ENCODE data around the gene PAM. TPM values are rescaled to one million over a fixed set of nuclear protein-coding genes. Genes with fewer than 3 reads are reported as not detected.

PAM gene
- total RNA-seq, 4 donors from 2014 or later, result 73.0 to 181 (median 138) TPM

DNA sequence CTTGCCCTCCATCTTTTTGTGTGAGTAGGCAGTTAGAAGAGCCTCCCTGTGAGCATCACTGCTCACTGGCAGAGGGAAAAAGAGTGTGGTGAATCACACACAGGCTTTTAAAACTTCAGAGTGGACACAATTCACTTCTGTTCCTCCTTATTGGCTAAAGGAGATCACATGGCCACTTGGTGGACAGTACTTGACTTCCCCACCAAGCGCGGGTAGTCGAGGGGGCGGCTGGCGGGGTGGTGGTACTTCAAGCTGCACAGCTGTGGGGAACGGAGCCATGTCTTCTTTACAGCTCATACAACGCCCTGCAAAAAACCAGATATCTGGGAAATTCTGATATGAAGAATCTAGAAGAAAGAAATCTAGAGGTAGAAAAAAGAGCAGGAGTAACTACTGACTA is 95.4 kb downstream of the PAM start:
- H3K27ac ChIP-seq, result no peak overlapping the region
- H3K9me3 ChIP-seq, result no peaks in the 10 kb centered on the region
- no peak for DNase-seq
- intact Hi-C loops (cut with DNase I; ENCODE audit: low total_unique reads), result no loop called here
- H3K4me3 ChIP-seq, result no peak overlapping the region
- TF ChIP-seq EP300 (IDR thresholded peaks at IDR 0.05; ENCODE audit: low read depth) (no peak), POLR2A (IDR thresholded peaks at IDR 0.05) (no peak), POLR2AphosphoS5 (IDR thresholded peaks at IDR 0.05) (no peak)
- TF ChIP-seq, protein P1, sequence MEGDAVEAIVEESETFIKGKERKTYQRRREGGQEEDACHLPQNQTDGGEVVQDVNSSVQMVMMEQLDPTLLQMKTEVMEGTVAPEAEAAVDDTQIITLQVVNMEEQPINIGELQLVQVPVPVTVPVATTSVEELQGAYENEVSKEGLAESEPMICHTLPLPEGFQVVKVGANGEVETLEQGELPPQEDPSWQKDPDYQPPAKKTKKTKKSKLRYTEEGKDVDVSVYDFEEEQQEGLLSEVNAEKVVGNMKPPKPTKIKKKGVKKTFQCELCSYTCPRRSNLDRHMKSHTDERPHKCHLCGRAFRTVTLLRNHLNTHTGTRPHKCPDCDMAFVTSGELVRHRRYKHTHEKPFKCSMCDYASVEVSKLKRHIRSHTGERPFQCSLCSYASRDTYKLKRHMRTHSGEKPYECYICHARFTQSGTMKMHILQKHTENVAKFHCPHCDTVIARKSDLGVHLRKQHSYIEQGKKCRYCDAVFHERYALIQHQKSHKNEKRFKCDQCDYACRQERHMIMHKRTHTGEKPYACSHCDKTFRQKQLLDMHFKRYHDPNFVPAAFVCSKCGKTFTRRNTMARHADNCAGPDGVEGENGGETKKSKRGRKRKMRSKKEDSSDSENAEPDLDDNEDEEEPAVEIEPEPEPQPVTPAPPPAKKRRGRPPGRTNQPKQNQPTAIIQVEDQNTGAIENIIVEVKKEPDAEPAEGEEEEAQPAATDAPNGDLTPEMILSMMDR (IDR thresholded peaks at IDR 0.05), result no peak
- H3K36me3 ChIP-seq, result no peaks in the 10 kb centered on the region
- 93 to 100% methylated on average over 7 of the region's 7 CpGs for WGBS, 2 donors (ENCODE audit: low coverage in 1 of 2)
- H3K27me3 ChIP-seq, result no peaks in the 10 kb centered on the region
- H3K4me1 ChIP-seq, result no peaks in the 10 kb centered on the region
- in situ Hi-C loops (cut with MboI; ENCODE audit: low pct_ligation_motif_present in 1 of 4, low pct_unique_long_range_greater_than_20kb in 1 of 4, low sequenced_read_pairs in 3 of 4), result no loop called here

DNA sequence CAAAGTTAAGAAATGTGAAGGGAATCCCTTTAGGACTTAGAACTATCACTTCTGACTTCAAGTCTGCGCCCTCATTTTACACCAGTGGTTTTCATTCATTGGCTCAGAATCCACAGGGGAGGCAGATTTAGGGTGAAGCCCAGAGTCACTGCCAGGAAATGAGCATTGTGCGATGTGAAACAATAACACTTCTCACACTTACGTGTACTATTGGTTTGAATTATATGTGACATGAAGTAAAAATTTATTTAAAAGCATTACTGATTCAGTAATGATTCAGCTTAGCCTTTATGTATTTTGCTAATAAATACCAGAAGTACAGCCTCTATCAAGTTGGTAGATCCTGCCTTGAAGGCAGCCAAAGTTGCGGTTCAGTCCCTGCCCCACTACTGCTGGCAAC is 98.6 kb downstream of the PAM start:
- intact Hi-C loops (cut with DNase I; ENCODE audit: low total_unique reads), result no loop called here
- 81 to 83% methylated on average over 4 of the region's 4 CpGs for WGBS, 2 donors (ENCODE audit: low coverage in 1 of 2)
- Histone ChIP-seq H3K27ac (no peak overlapping the region), H3K9me3 (no peaks in the 10 kb centered on the region), H3K36me3 (no peaks in the 10 kb centered on the region), H3K27me3 (no peaks in the 10 kb centered on the region), H3K4me1 (peaks cover 0 to 7% (median 0%) of the 10 kb centered on the region in 4 donors), H3K4me3 (no peak overlapping the region)
- DNase-seq, result no peak
- in situ Hi-C loops (cut with MboI; ENCODE audit: low pct_ligation_motif_present in 1 of 4, low pct_unique_long_range_greater_than_20kb in 1 of 4, low sequenced_read_pairs in 3 of 4), result no loop called here
- TF ChIP-seq EP300 (IDR thresholded peaks at IDR 0.05; ENCODE audit: low read depth), result no peak
- TF ChIP-seq, protein P1 (IDR thresholded peaks at IDR 0.05), result no peak
- TF ChIP-seq POLR2AphosphoS5 (IDR thresholded peaks at IDR 0.05), result no peak
- TF ChIP-seq POLR2A (IDR thresholded peaks at IDR 0.05), result no peak

DNA sequence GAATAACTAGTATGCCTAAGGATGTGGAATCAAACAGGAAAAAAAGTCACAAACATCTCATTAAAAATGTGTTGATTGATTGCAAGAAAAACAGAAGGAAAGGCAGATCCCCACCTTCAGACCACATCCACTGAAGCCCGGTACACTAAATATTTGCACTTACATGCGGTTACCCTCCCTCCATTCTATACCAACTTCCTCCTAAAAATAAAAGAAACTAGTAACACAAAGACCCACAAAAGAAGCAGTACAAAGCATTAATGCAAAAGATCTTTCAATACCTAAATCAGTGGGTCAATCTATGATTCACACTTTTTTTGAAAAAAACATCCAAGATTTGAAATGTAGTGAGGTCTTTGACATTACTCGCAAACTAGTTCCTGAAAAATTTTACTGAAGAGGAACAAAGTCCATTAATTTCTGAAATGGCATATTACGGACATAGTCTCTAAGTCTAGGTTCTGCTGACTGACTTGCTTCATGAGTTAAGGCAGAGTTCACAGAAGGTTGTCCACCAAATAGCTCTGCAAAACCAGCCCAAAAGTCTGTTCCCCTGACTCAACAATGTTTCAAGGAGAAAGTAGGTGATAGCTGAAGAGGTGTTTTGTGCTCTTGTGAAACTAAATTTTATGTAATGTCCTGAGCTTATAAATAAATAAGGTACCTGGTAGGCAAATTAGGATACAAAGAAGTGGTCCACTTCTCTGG is 100.7 kb downstream of the PAM start:
- TF ChIP-seq POLR2A (IDR thresholded peaks at IDR 0.05), result no peak
- TF ChIP-seq EP300 (IDR thresholded peaks at IDR 0.05; ENCODE audit: low read depth), result no peak
- TF ChIP-seq POLR2AphosphoS5 (IDR thresholded peaks at IDR 0.05), result no peak
- TF ChIP-seq, protein P1 (IDR thresholded peaks at IDR 0.05), result no peak
- H3K4me3 ChIP-seq, result no peak overlapping the region
- no peaks in the 10 kb centered on the region for H3K27me3 ChIP-seq
- intact Hi-C loops (cut with DNase I; ENCODE audit: low total_unique reads), result no loop called here
- no peak for DNase-seq
- WGBS, 2 donors (ENCODE audit: low coverage in 1 of 2), result 68 to 69% methylated on average over 4 of the region's 4 CpGs
- H3K4me1 ChIP-seq, result peaks cover 0 to 7% (median 0%) of the 10 kb centered on the region in 4 donors
- H3K36me3 ChIP-seq, result no peaks in the 10 kb centered on the region
- no peaks in the 10 kb centered on the region for H3K9me3 ChIP-seq
- H3K27ac ChIP-seq, result peak overlapping the region in 2 of 4 donors; percentile 25 to 60
- in situ Hi-C loops (cut with MboI; ENCODE audit: low pct_ligation_motif_present in 1 of 4, low pct_unique_long_range_greater_than_20kb in 1 of 4, low sequenced_read_pairs in 3 of 4), result no loop called here

DNA sequence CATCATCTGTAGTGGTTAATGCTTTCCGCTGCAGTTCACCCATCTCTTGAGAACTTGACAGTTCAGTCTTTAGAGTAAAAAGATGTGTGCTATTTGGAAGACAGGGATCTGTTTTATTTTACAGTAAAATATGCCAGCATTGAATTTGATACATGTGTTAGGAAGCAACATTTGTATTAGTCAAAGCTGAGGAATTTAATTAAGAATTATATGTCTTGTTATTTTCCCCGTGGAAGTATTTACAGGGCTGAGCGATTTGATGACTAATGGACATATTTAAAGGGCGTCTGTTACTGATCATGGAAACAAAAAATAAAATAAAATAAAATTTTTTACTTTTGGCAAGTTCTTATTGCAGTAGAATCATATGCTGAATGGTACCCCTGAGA is 101.3 kb downstream of the PAM start:
- intact Hi-C loops (cut with DNase I; ENCODE audit: low total_unique reads) (no loop called here), in situ Hi-C loops (cut with MboI; ENCODE audit: low pct_ligation_motif_present in 1 of 4, low pct_unique_long_range_greater_than_20kb in 1 of 4, low sequenced_read_pairs in 3 of 4) (no loop called here)
- Histone ChIP-seq H3K9me3 (no peaks in the 10 kb centered on the region), H3K4me1 (peaks cover 0 to 7% (median 0%) of the 10 kb centered on the region in 4 donors), H3K4me3 (no peak overlapping the region), H3K27me3 (no peaks in the 10 kb centered on the region), H3K36me3 (no peaks in the 10 kb centered on the region), H3K27ac (peak overlapping the region in 3 of 4 donors; percentile 51 to 60 (median 57))
- TF ChIP-seq, protein P1 (IDR thresholded peaks at IDR 0.05), result no peak
- TF ChIP-seq EP300 (IDR thresholded peaks at IDR 0.05; ENCODE audit: low read depth), result no peak
- no peak for TF ChIP-seq POLR2A (IDR thresholded peaks at IDR 0.05)
- peak in 1 of 3 donors; percentile 16 for TF ChIP-seq POLR2AphosphoS5 (IDR thresholded peaks at IDR 0.05)
- 71 to 75% methylated on average over 4 of the region's 4 CpGs for WGBS, 2 donors (ENCODE audit: low coverage in 1 of 2)
- DNase-seq, result no peak

Data from transverse colon (tissue), 4 donors.